ENCODE results near the gene IGFALS. TPM values are rescaled to one million over a fixed set of nuclear protein-coding genes. Genes with fewer than 3 reads are reported as not detected.

The IGFALS gene
- total and polyA plus RNA-seq, 9 donors = 0.20 to 1.8 (median 0.50) TPM; not detected in 1

DNA sequence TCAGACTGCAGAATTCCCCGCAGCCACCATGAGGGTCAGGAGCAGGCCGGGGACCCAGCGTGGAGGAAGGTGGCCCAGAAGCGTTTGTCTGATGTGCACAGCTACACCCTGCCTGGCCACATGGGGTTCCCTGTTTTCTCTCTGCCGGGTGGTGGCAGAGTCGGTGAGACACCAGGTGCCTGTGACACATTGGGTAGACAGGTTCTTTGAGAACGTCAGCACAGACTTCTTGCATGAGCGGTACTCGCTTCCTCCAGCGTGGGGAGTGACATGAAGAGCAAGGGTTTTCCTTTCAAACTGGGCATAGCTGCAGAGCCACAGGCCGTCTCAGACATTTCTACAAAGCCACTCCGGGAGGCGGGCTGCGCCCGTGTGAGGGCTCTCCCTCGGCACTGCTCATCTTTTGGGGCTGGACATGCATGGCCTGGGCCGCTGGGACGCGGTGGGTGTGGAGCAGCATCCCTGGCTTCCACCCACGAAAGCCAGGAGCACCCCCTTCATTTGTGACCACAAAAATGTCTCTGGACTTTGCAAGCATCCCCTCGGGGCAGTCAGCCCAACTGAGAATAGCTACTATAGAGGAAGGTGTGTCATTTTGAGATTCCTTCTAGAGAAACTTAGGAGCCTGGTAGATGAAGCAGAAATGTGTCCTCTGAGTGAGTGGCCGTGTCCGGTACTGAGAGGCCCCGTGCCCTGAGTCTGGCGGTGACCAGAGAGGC lies 48.2 kb downstream of the IGFALS start:
- TF ChIP-seq POLR2A (IDR thresholded peaks at IDR 0.05) (no peak), EP300 (IDR thresholded peaks at IDR 0.05) (no peak)
- TF ChIP-seq, protein P1, sequence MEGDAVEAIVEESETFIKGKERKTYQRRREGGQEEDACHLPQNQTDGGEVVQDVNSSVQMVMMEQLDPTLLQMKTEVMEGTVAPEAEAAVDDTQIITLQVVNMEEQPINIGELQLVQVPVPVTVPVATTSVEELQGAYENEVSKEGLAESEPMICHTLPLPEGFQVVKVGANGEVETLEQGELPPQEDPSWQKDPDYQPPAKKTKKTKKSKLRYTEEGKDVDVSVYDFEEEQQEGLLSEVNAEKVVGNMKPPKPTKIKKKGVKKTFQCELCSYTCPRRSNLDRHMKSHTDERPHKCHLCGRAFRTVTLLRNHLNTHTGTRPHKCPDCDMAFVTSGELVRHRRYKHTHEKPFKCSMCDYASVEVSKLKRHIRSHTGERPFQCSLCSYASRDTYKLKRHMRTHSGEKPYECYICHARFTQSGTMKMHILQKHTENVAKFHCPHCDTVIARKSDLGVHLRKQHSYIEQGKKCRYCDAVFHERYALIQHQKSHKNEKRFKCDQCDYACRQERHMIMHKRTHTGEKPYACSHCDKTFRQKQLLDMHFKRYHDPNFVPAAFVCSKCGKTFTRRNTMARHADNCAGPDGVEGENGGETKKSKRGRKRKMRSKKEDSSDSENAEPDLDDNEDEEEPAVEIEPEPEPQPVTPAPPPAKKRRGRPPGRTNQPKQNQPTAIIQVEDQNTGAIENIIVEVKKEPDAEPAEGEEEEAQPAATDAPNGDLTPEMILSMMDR (IDR thresholded peaks at IDR 0.05) = no peak
- Histone ChIP-seq H3K27ac (no peak overlapping the region), H3K4me3 (no peak overlapping the region), H3K27me3 (no peaks in the 10 kb centered on the region), H3K4me1 (ENCODE audit: insufficient read depth) (no peaks in the 10 kb centered on the region), H3K9me3 (no peaks in the 10 kb centered on the region), H3K36me3 (no peaks in the 10 kb centered on the region)
- WGBS, 3 donors = 79 to 87% (median 83%) methylated on average over 25 of the region's 25 CpGs
- intact Hi-C loops (cut with DNase I) = no loop called here
- DNase-seq = no peak

DNA sequence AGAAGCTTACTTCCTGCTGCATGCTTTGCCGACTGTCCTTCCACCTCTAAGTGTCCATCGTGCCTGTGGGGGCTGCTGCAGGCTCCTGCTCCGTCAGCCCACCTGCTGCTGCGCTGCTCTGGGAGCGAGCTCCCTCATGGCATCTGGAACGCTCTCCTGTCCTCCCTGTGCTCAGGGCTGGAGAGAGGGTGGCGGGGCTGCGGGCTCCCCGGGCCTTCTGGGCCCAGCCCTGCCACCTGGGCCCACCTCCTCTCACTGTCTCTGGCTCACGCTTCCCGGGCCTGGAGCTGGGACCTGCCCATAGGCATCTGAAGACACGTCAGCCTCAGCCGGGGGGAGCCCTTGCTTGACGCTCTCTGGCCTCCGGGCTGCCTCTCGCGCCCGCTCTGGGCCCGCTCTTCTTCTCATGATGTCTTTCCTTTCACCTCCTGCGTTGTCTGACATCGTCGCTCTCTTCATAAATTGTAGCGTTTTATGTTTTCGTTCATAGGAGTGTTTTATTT lies 49.1 kb downstream of the IGFALS start:
- H3K36me3 ChIP-seq = no peaks in the 10 kb centered on the region
- H3K27me3 ChIP-seq = no peaks in the 10 kb centered on the region
- H3K9me3 ChIP-seq = no peaks in the 10 kb centered on the region
- WGBS, 3 donors = 87 to 93% (median 89%) methylated on average over 23 to 24 of the region's 24 CpGs
- DNase-seq = no peak
- no peak overlapping the region for H3K27ac ChIP-seq
- no peaks in the 10 kb centered on the region for H3K4me1 ChIP-seq (ENCODE audit: insufficient read depth)
- H3K4me3 ChIP-seq = no peak overlapping the region
- intact Hi-C loops (cut with DNase I) = no loop called here
- TF ChIP-seq EP300 (IDR thresholded peaks at IDR 0.05) (no peak), POLR2A (IDR thresholded peaks at IDR 0.05) (no peak)
- TF ChIP-seq, protein P1 (IDR thresholded peaks at IDR 0.05) = no peak

DNA sequence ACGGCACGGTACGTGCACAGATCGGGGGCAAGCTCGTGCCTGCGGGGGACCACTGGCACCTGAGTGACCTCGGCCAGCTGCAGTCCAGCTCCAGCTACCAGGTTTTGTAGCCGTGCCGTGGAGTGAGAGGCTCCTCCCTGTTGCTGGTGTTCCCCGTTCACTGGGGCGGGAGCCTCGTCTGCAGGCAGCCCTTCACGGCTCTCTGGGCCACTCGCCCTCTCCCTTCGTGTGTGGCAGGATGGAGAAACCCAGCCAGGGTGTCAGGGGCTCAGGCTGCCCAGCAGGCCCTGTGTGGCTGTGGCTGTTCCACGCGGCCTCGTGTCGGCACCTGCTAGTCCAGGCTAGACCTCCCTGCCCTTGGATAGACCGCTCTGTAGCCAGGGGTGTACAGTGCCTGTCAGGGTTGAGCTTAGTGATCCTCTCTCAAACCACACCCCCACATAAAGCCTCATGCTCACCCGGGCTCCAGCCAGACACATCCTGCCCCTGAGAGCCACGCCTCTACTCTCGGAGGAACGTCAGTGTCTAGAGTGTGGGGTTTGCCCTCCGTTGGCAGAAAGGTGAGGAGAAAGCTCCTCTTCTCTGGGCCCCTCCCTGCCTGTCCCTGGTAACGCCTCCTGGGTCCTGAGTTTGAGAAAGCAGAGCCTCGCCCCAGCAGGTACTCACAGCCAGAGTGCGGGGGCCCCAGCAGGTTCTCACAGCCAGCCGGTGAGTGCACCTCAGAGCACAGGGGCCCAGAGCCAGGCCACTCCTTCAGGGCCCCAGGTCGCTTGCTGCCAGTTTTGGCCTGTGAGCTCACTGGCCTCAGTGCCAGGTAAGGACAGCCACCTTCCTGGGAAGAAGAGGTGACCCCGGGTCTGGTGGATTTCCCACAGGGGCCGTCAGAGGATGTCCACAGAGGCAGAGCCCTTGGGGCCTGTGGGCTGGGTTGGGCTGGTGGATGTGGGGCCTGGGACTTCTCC lies 49.8 kb downstream of the IGFALS start:
- intact Hi-C loops (cut with DNase I) = no loop called here
- Histone ChIP-seq H3K27me3 (no peaks in the 10 kb centered on the region), H3K27ac (no peak overlapping the region), H3K9me3 (no peaks in the 10 kb centered on the region), H3K4me1 (ENCODE audit: insufficient read depth) (no peaks in the 10 kb centered on the region), H3K4me3 (no peak overlapping the region), H3K36me3 (no peaks in the 10 kb centered on the region)
- 88 to 89% (median 88%) methylated on average over 31 to 32 of the region's 32 CpGs for WGBS, 3 donors
- TF ChIP-seq, protein P1 (IDR thresholded peaks at IDR 0.05) = no peak
- TF ChIP-seq EP300 (IDR thresholded peaks at IDR 0.05) = no peak
- TF ChIP-seq POLR2A (IDR thresholded peaks at IDR 0.05) = no peak
- DNase-seq = no peak

DNA sequence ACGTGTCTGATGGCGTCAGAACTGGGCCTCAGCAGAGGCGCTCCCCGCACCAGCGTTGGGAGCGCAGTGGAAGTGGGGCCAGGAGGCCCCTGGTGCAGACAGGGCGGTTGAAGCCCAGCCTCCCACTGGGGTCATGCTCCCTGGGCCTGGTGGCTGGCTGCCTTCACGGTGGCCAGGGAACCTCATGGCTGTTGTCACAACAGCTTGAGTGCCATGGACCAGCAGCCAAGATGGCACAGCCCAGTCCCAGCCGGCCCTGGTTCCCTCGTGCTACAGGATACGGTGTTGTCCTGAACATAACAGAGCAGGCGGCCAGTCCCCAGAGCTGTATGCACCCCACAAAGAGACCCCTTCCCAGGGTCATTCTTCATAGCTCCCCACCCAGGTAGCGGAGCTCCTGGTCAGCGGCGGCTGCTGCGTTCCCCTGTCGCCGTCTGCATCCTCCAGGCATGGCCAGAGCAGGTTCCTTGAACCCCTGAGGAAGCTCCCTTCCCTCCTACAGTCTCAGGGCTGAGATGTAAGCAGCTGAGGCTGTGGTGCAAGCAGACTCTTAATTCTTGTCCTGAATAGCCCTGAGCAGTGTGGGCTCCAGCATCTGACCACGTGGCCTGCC lies 51.8 kb downstream of the IGFALS start:
- H3K27ac ChIP-seq = no peak overlapping the region
- no peaks in the 10 kb centered on the region for H3K4me1 ChIP-seq (ENCODE audit: insufficient read depth)
- H3K4me3 ChIP-seq = no peak overlapping the region
- WGBS, 3 donors = 87 to 92% (median 88%) methylated on average over 17 to 19 of the region's 19 CpGs
- no peaks in the 10 kb centered on the region for H3K9me3 ChIP-seq
- H3K27me3 ChIP-seq = no peaks in the 10 kb centered on the region
- TF ChIP-seq, protein P1 (IDR thresholded peaks at IDR 0.05) = no peak
- TF ChIP-seq POLR2A (IDR thresholded peaks at IDR 0.05) = no peak
- no peak for TF ChIP-seq EP300 (IDR thresholded peaks at IDR 0.05)
- no peaks in the 10 kb centered on the region for H3K36me3 ChIP-seq
- DNase-seq = no peak
- intact Hi-C loops (cut with DNase I) = no loop called here

Measured in ovary (tissue), 9 donors.